OCI-M2 (cell line): ENCODE measurements around the gene TLE2.

Experiments used
- DNase-seq: peaks from one replicate; lab custom pipeline; 2025; ENCODE audit not compliant: unreplicated experiment; lab: John Stamatoyannopoulos, UW

The TLE2 gene

DNA sequence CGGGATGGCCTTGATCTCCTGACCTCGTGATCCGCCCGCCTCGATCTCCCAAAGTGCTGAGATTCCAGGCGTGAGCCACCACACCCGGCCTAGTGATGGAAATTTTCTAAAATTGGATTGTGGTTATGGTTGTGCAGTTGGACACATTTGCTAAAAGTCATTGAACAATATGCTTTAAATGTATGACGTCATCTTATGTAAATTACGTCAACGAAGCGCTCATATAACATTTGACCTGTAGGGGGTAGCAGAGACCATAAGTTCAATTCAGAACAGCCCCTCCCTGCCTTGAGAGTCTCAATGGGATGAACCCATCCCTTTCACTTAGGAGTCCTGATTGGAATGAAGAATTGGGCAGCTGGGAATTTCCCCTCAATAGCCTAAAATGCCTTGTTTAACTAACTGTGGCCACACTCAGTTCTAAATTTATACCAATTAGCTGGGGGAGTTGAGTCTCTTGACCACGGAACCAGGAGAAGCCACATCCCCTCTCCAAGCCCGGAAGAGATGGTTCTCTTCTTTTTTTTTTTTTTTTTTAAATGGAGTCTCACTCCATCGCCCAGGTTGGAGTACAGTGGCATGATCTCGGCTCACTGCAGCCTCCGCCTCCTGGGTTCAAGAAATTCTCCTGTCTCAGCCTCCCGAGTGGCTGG lies 66.9 kb downstream of the TLE2 start:
- peak; percentile 24 for DNase-seq

DNA sequence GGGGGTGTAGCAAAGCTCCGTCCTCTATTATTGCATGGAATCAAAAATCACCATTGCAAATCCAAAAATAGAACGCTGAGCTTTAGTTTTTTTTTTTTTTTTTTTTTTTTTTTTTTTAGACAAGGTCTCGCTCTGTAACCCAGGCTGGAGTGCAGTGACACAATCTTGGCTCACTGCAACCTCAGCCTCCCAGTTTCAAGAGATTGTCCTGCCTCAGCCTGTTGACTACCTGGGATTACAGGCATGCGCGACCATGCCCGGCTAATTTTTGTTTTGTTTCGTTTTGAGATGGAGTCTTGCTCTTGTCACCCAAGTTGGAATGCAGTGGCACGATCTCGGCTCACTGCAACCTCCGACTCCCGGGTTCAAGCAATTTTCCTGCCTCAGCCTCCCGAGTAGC lies 69.0 kb downstream of the TLE2 start:
- DNase-seq = no peak

DNA sequence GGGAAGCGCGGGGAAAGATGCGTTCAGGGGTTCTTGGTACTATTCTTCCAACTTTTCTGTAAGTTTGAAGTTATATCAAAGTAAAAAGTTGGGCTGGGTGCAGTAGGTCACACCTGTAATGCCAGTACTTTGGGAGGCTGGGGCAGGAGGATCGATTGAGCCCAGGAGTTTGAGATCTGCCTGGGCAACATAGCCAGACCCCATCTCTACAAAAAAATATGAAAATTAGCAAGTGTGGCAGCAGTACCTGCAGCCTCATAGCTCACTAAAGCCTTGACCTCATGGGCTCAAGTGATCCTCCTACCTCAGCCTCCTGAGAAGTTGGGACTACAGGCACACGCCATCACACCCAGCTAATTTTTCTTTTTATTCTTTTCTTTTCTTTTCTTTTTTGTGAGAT lies 71.9 kb downstream of the TLE2 start:
- no peak for DNase-seq

DNA sequence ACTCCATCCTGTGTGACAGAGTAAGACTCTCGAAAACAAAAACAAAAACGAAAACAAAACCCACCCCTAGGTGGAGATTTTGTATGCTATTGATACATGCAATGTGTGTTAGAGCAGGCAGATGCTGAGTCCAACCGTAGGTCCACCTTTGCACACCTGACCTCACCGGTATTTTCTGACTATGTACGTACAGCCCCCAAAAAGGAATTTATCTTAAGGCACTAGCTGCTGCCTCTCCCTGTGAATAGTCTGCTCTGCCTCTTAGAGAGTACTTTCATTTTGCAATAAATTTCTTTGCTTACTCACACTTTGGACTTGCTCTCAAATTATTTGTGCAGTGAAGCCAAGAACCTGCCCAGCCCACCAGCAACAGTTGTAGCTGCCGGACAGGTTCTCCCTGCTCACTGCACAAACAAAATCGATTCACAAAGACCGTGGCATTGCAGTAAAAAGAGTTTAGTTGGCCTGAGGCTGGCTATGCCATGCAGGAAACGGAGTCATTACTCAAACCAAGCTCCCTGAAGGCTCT lies 76.1 kb downstream of the TLE2 start:
- no peak for DNase-seq

DNA sequence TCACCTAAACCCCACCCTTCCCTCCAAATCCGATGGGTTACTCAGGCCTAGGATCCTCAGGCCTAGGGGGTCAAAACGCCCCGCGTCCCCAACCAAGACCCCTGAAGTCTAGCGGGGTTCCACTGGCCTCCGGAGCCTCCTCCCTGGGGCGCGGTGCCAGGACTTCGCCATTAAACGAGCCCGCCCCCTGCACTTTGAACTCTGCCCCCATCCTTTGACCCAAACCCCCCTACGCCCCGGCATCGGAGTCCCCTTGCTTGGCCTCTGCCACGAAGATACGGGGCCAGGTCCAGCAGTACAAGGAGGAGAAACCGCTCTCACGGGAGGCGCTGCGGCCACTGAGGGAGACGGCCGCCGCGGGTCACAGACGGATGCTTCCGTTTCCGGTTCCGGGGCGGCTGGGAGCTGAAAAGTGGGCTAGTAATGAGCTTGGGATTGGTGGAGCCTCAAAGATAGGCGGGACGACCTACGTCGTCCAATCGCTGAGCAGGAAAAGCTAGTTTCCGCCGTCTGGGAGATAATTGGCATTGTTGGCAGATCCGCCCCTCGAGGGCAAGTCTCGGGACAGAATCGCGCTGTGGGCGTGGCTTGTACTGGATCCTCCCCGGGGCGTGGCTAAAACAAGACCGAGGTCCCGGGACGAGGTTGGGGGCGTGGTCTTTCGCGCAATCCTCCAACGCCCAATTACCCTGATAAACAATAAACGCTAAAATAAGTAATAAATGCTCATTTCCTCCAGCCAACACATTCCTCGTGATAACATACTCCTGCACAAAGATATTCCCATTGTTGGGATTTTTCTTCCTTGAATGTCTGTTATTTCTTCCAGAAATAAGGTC lies 78.6 kb downstream of the TLE2 start:
- DNase-seq = peak; percentile 88

DNA sequence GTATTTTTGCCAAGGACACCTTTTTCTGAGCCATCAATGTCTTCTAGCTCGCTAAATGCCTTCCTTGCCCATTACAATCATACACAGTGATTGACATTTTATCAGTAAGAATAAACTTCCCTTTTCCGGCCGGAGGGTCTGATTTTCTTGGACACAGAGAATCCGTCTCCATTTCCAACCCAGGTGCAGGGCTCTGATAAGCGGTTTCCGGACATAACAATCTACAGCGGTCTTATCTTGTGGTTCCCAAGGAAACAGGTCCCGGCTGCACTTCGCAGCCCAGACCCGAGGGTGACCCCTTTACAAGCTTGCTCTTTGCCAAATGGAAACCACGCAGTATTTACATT lies 79.2 kb downstream of the TLE2 start:
- DNase-seq = peak; percentile 69
